Choroid plexus epithelial cell (primary cell): ENCODE results near the gene TOM1.

Experiments used
- DNase-seq: peaks from one replicate; pipeline ENCODE4 v3.0.0-alpha.2; 2010; ENCODE audit warnings: low read depth
- H3K4me3 ChIP-seq: 2 replicates; pipeline ENCODE4 v1.5.1; 2011; ENCODE audit warnings: low read depth, mild to moderate bottlenecking, control low read depth, low read length, moderate library complexity
- TF ChIP-seq, protein P1 (sequence below): conservative IDR thresholded peaks from 2 replicates; pipeline ENCODE4 v1.5.1; 2011; ENCODE audit warnings: low read depth, mild to moderate bottlenecking, control low read depth, inconsistent platforms, low read length, moderate library complexity

The TOM1 gene

DNA sequence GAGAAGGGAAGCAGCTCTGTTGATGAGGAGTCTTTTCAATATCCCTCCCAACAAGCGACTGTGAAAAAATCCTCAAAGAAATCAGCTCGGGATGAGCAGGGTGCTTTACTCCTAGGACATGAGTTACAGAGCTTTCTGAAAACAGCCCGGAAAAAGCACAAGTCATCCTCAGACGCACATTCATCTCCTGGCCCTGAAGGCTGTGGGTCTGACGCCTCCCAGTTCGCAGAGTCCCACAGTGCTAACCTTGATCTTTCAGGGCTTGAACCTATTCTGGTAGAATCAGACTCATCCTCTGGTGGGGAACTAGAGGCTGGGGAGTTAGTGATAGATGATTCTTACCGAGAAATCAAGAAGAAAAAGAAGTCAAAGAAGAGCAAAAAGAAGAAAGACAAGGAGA, 34.7 kb upstream of the TOM1 start:
- TF ChIP-seq, protein P1, sequence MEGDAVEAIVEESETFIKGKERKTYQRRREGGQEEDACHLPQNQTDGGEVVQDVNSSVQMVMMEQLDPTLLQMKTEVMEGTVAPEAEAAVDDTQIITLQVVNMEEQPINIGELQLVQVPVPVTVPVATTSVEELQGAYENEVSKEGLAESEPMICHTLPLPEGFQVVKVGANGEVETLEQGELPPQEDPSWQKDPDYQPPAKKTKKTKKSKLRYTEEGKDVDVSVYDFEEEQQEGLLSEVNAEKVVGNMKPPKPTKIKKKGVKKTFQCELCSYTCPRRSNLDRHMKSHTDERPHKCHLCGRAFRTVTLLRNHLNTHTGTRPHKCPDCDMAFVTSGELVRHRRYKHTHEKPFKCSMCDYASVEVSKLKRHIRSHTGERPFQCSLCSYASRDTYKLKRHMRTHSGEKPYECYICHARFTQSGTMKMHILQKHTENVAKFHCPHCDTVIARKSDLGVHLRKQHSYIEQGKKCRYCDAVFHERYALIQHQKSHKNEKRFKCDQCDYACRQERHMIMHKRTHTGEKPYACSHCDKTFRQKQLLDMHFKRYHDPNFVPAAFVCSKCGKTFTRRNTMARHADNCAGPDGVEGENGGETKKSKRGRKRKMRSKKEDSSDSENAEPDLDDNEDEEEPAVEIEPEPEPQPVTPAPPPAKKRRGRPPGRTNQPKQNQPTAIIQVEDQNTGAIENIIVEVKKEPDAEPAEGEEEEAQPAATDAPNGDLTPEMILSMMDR: no peak
- H3K4me3 ChIP-seq: no peak overlapping the region
- no peak for DNase-seq

DNA sequence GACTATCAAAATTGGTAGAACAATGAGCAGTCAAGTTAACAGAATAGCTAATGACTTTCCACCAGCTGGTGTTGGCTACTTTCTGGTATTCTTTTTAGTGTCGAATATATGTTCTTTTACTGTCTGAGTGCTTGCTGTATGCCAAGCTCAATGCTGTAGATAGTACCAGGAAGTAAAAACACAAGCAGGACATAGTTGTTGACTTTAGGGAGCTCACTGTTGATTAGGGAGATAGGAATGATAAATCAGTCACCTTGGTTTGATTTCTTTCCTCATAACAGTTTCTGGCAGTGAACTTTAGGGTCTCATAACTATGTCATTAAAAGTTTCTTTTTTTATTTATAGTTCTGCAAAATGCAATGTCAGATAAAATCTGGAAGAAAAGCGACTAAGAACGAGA, 33.4 kb upstream of the TOM1 start:
- TF ChIP-seq, protein P1: no peak
- no peak overlapping the region for H3K4me3 ChIP-seq
- no peak for DNase-seq

DNA sequence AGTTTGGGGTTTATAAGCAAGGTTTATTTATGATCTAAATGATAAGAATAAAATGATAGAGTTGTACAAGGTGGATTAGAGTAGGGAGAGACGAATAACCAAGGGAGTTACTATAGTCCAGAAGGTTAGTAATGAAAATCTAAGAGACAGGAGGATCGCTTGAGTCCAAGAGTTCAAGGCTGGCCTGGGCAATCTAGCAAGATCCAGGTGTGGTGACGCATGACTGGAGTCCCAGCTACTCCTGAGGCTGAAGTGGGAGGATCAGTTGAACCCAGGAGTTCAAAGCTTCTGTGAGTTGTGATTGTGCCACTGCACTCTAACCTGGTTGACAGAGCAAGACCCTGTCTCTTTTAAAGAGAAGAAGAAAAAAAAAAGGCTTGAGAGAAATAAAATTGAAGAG, 30.1 kb upstream of the TOM1 start:
- no peak overlapping the region for H3K4me3 ChIP-seq
- no peak for DNase-seq
- TF ChIP-seq, protein P1: no peak

DNA sequence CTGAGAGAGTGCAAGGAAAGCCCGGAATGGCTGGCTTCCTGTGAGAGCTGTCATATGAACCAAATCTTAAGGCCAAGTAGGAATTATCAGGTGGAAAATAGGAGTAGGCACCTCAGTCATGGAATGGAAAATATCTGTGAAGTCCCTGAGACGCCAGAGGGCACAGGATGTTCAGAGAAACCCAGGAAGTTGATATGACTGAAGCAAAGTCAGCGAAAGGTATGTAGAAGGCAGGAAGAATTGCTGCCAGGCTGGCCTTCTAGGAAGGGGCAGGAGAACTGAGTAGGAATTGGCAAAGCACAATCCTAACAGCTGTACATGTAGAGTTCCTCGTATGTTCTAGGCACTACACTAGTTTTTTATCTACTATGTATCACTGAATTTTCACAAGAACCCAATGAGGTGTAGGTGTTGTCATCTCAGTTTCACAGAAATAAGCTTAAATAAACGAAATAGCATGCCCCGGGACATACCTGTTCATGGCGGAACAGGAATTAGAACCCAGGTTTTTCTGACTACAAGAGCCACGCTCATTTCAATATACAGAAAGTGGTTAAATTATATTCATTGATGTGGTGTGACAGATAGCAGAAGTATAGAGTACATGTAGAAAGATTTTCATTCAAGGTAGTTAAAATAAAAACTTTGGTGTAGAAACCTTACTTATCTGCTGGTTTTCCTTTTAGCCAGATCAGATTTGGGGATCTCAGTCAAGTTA, 25.4 kb upstream of the TOM1 start:
- DNase-seq: no peak
- TF ChIP-seq, protein P1: no peak
- no peak overlapping the region for H3K4me3 ChIP-seq

DNA sequence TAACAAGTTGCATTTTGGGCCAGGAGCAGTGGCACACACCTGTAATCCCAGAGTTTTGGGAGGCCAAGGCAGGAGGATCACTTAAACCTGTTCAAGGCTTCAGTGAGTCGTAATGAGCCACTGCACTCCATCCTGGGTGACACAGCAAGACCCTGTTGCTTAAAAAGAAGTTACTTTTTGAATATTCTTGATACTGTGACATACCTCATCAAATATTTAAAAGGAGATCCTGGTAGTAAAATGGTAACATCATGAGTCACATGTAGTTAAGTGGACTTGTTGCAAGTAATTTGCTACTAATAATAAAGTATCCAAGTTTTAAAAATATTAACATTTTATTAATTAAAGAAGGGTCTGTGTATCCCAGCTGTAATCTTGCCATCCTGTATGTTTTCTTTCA, 24.1 kb upstream of the TOM1 start:
- no peak overlapping the region for H3K4me3 ChIP-seq
- TF ChIP-seq, protein P1: no peak
- peak; percentile 17 for DNase-seq

DNA sequence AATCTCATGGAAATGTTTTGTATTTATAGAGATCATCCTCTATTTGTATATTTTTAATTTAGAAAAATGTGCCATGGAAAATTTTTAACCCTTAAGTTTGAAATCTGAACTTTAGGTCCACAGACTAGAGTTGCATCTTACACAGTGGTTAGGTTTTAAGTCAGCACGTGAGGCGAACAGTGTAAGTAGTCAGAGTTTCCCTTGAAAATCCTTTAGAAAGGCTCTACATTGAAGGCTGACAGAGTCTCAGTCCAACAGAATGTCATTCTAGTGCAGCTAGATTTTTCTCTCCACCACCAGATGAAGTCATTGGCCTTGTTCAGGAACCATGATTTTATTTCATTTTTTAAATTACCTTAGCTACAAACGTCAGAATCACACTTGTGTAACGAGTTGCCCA, 23.7 kb upstream of the TOM1 start:
- TF ChIP-seq, protein P1: no peak
- no peak overlapping the region for H3K4me3 ChIP-seq
- no peak for DNase-seq

DNA sequence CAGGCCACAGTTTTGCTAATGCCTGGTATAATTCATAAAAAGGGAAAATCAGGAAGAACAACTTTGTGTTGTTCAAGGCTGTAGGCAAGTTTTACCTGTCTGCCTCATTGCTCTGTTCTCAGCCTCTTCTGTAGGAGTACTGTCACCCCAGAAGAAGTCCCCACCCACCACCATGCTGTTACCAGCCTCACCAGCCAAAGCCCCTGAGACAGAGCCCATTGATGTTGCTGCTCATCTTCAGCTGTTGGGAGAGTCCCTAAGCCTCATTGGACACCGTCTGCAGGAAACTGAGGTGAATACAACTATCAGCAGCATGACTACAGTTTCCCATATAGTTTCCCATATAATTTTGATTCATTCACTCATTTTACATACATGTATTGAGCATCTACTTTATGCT, 11.6 kb upstream of the TOM1 start:
- no peak for DNase-seq
- TF ChIP-seq, protein P1: no peak
- no peak overlapping the region for H3K4me3 ChIP-seq
